Measurements from ENCODE around the gene AP2M1.

- TF ChIP-seq SP1 (IDR thresholded peaks at IDR 0.05; ENCODE audit: low read depth, low read length) (no peak), GABPA (IDR thresholded peaks at IDR 0.05; ENCODE audit: low read depth) (no peak), CTCF (IDR thresholded peaks at IDR 0.05 in 2 of 3, conservative IDR thresholded peaks at IDR 0.05 in 1 of 3; ENCODE audit: control insufficient read depth in 2 of 3, extremely low read depth in 1 of 3, insufficient read depth in 1 of 3, low read depth in 3 of 3, low read length in 3 of 3) (no peak), PBX3 (IDR thresholded peaks at IDR 0.05; ENCODE audit: insufficient replicate concordance, low read depth, low read length) (no peak), BHLHE40 (IDR thresholded peaks at IDR 0.05; ENCODE audit: borderline replicate concordance in 1 of 2, low read depth in 2 of 2, low read length in 1 of 2) (no peak), EZH2 (IDR thresholded peaks at IDR 0.05; ENCODE audit: borderline replicate concordance, control insufficient read depth, low read depth, low read length) (no peak), ZNF24 (IDR thresholded peaks at IDR 0.05) (no peak), POU2F2 (IDR thresholded peaks at IDR 0.05; ENCODE audit: borderline replicate concordance, low read depth, low read length) (no peak), ZNF274 (IDR thresholded peaks at IDR 0.05; ENCODE audit: insufficient read depth, insufficient read length) (no peak), MEF2B (IDR thresholded peaks at IDR 0.05; ENCODE audit: partially characterized antibody, poor library complexity, severe bottlenecking) (no peak), POLR2A (IDR thresholded peaks at IDR 0.05; ENCODE audit: low read depth, low read length) (no peak), SPI1 (IDR thresholded peaks at IDR 0.05; ENCODE audit: borderline replicate concordance, insufficient read depth, low read depth, low read length) (no peak), BCL3 (IDR thresholded peaks at IDR 0.05; ENCODE audit: borderline replicate concordance, insufficient read depth, low read depth, low read length, poor library complexity, severe bottlenecking) (no peak), TCF7 (IDR thresholded peaks at IDR 0.05; ENCODE audit: borderline replicate concordance) (no peak)
Measured at GRCh38 chr3:184183679-184184078, 9.0 kb downstream of the AP2M1 start.

All from GM12878 (cell line).